C1 segment of cervical spinal cord (tissue), 14 donors: Measurements from ENCODE around the gene C9orf153.

ENCODE experiments used
- DNase-seq, 14 donors: peaks; one replicate each; lab custom pipeline; 2025; lab: John Stamatoyannopoulos, UW

C9orf153 gene

GRCh38 chr9:86272221-86272620 is 12.8 kb upstream of the C9orf153 start:
- no peak for DNase-seq

- DNase-seq: no peak
Observed at GRCh38 chr9:86263876-86264275, 4.4 kb upstream of the C9orf153 start.

GRCh38 chr9:86262492-86262891 is 3.0 kb upstream of the C9orf153 start:
- DNase-seq: no peak

GRCh38 chr9:86257391-86257790 is 2.1 kb downstream of the C9orf153 start:
- DNase-seq: no peak

GRCh38 chr9:86256653-86257052 is 2.8 kb downstream of the C9orf153 start:
- no peak for DNase-seq

GRCh38 chr9:86253577-86253976 is 5.9 kb downstream of the C9orf153 start:
- DNase-seq: no peak

GRCh38 chr9:86252870-86253269 is 6.6 kb downstream of the C9orf153 start:
- no peak for DNase-seq

- no peak for DNase-seq
Observed at GRCh38 chr9:86250123-86250522, 9.3 kb downstream of the C9orf153 start.

- no peak for DNase-seq
Observed at GRCh38 chr9:86248746-86249145, 10.7 kb downstream of the C9orf153 start.

GRCh38 chr9:86246752-86247161 is 12.7 kb downstream of the C9orf153 start:
- DNase-seq: peak in 3 of 14 donors; percentile 7 to 12 (median 9)

GRCh38 chr9:86242071-86242470 is 17.4 kb downstream of the C9orf153 start:
- no peak for DNase-seq

GRCh38 chr9:86241216-86241615 is 18.2 kb downstream of the C9orf153 start:
- no peak for DNase-seq

- DNase-seq: no peak
Observed at GRCh38 chr9:86238861-86239770, 20.3 kb downstream of the C9orf153 start.

GRCh38 chr9:86230858-86231257 is 28.6 kb downstream of the C9orf153 start:
- DNase-seq: no peak

- no peak for DNase-seq
Observed at GRCh38 chr9:86222667-86223066, 36.8 kb downstream of the C9orf153 start.

- no peak for DNase-seq
Observed at GRCh38 chr9:86219606-86220005, 39.9 kb downstream of the C9orf153 start.

- no peak for DNase-seq
Observed at GRCh38 chr9:86217076-86217755, 42.2 kb downstream of the C9orf153 start.

GRCh38 chr9:86207193-86207592 is 52.3 kb downstream of the C9orf153 start:
- DNase-seq: no peak

GRCh38 chr9:86202338-86202882 is 57.0 kb downstream of the C9orf153 start:
- DNase-seq: peak in 2 of 14 donors; percentile 2 to 5

GRCh38 chr9:86201474-86202337 is 57.8 kb downstream of the C9orf153 start:
- no peak for DNase-seq

- DNase-seq: no peak
Observed at GRCh38 chr9:86200599-86201162, 58.8 kb downstream of the C9orf153 start.
